NB4 (cell line): Measurements from ENCODE around the gene BLCAP.

Experiments
- CTCF ChIP-seq: IDR thresholded peaks from one replicate; pipeline ENCODE4 v1.5.1; 2012; ENCODE audit warnings: low read depth, low read length
- MAX ChIP-seq: IDR thresholded peaks from 2 replicates; pipeline ENCODE4 v1.6.1; 2011; ENCODE audit warnings: low read depth, low read length
- POLR2A ChIP-seq: IDR thresholded peaks from 2 replicates; pipeline ENCODE4 v1.6.1; 2011; ENCODE audit warnings: mild to moderate bottlenecking; ENCODE audit not compliant: insufficient read length; ENCODE audit errors: extremely low read depth

- TF ChIP-seq CTCF (no peak), POLR2A (no peak), MAX (no peak)
Measured at GRCh38 chr20:37506152-37506725, 21.4 kb downstream of the BLCAP start.
